GM12892 (cell line): Measurements from ENCODE around the gene VIL1.

Experiments
- DNase-seq: peaks from one replicate; pipeline ENCODE4 v3.0.0; 2011; ENCODE audit not compliant: insufficient read length
- FAIRE-seq: peaks from 2 replicates; lab custom pipeline; 2011; peaks lifted over from hg19 to GRCh38; lab: Jason Lieb, UNC
- POLR2A ChIP-seq: IDR thresholded peaks from 2 replicates; pipeline ENCODE4 v1.6.1; 2011; ENCODE audit warnings: low read depth, low read length, control low read depth
- POLR2AphosphoS5 ChIP-seq: IDR thresholded peaks from 2 replicates; pipeline ENCODE4 v1.6.1; 2011; ENCODE audit warnings: low read depth, low read length, control low read depth
- TAF1 ChIP-seq: IDR thresholded peaks from 2 replicates; pipeline ENCODE4 v1.6.1; 2011; ENCODE audit warnings: low read depth, mild to moderate bottlenecking, control low read depth, low read length, borderline replicate concordance

VIL1 gene

GRCh38 chr2:218419630-218420216, 800 bp downstream of the VIL1 start:
- DNase-seq (no peak), FAIRE-seq (no peak)
- TF ChIP-seq POLR2A (no peak), TAF1 (no peak)

- DNase-seq: no peak
- no peak for TF ChIP-seq TAF1
- TF ChIP-seq POLR2AphosphoS5: no peak
- TF ChIP-seq POLR2A: no peak
- FAIRE-seq: no peak
Observed at GRCh38 chr2:218421027-218421426, 2.1 kb downstream of the VIL1 start.

GRCh38 chr2:218422403-218423086, 3.6 kb downstream of the VIL1 start:
- DNase-seq (no peak), FAIRE-seq (no peak)
- no peak for TF ChIP-seq POLR2A
- no peak for TF ChIP-seq TAF1
- TF ChIP-seq POLR2AphosphoS5: no peak

GRCh38 chr2:218423584-218423983, 4.7 kb downstream of the VIL1 start:
- FAIRE-seq (no peak), DNase-seq (no peak)
- TF ChIP-seq TAF1: no peak
- TF ChIP-seq POLR2A: no peak

GRCh38 chr2:218425531-218425930, 6.6 kb downstream of the VIL1 start:
- TF ChIP-seq POLR2AphosphoS5: no peak
- no peak for TF ChIP-seq TAF1
- DNase-seq (no peak), FAIRE-seq (no peak)

- TF ChIP-seq POLR2AphosphoS5: no peak
- TF ChIP-seq POLR2A: no peak
- no peak for TF ChIP-seq TAF1
- FAIRE-seq (no peak), DNase-seq (no peak)
Observed at GRCh38 chr2:218427741-218428140, 8.8 kb downstream of the VIL1 start.

- TF ChIP-seq POLR2A: no peak
- no peak for FAIRE-seq
- no peak for DNase-seq
Observed at GRCh38 chr2:218428846-218429558, 10.1 kb downstream of the VIL1 start.

GRCh38 chr2:218429911-218430692, 11.2 kb downstream of the VIL1 start:
- TF ChIP-seq TAF1 (no peak), POLR2AphosphoS5 (no peak), POLR2A (no peak)
- DNase-seq (no peak), FAIRE-seq (no peak)

GRCh38 chr2:218430721-218431120, 11.8 kb downstream of the VIL1 start:
- TF ChIP-seq POLR2A: no peak
- no peak for TF ChIP-seq POLR2AphosphoS5
- TF ChIP-seq TAF1: no peak
- FAIRE-seq (no peak), DNase-seq (no peak)

GRCh38 chr2:218431878-218432277, 13.0 kb downstream of the VIL1 start:
- no peak for FAIRE-seq
- TF ChIP-seq POLR2AphosphoS5: no peak
- TF ChIP-seq TAF1: no peak
- no peak for TF ChIP-seq POLR2A
- DNase-seq: no peak

- TF ChIP-seq POLR2AphosphoS5: no peak
- TF ChIP-seq TAF1: no peak
- no peak for TF ChIP-seq POLR2A
- FAIRE-seq (no peak), DNase-seq (no peak)
Observed at GRCh38 chr2:218432676-218433365, 13.9 kb downstream of the VIL1 start.

- no peak for FAIRE-seq
- DNase-seq: no peak
- TF ChIP-seq POLR2A: no peak
- no peak for TF ChIP-seq TAF1
- TF ChIP-seq POLR2AphosphoS5: no peak
Observed at GRCh38 chr2:218434456-218434855, 15.5 kb downstream of the VIL1 start.
